Osteocyte (in vitro differentiated cells): ENCODE data around the gene SPTBN1. TPM values are rescaled to one million over a fixed set of nuclear protein-coding genes. Genes with fewer than 3 reads are reported as not detected.

ENCODE experiments used
- DNase-seq: peaks from one replicate; pipeline ENCODE4 v3.0.0; 2021; ENCODE audit warnings: mixed read lengths; ENCODE audit not compliant: unreplicated experiment; ENCODE audit errors: extremely low spot score
- H3K27ac Mint-ChIP-seq: one replicate; pipeline ENCODE4 v1.8.0; 2021; ENCODE audit warnings: mild to moderate bottlenecking, mixed read lengths; ENCODE audit not compliant: unreplicated experiment
- H3K27me3 Mint-ChIP-seq: one replicate; pipeline ENCODE4 v1.8.0; 2021; ENCODE audit warnings: mixed read lengths; ENCODE audit not compliant: unreplicated experiment
- H3K36me3 Mint-ChIP-seq: one replicate; pipeline ENCODE4 v1.8.0; 2021; ENCODE audit warnings: mixed read lengths; ENCODE audit not compliant: unreplicated experiment
- H3K4me1 Mint-ChIP-seq: one replicate; pipeline ENCODE4 v1.8.0; 2021; ENCODE audit warnings: mixed read lengths; ENCODE audit not compliant: unreplicated experiment
- H3K4me3 Mint-ChIP-seq: one replicate; pipeline ENCODE4 v1.8.0; 2021; ENCODE audit warnings: mild to moderate bottlenecking, moderate library complexity, mixed read lengths; ENCODE audit not compliant: unreplicated experiment
- H3K9me3 Mint-ChIP-seq: one replicate; pipeline ENCODE4 v1.8.0; 2021; ENCODE audit warnings: mixed read lengths; ENCODE audit not compliant: unreplicated experiment
- total RNA-seq: library from RNA; stranded (reverse); gene quantifications from 2 replicates; pipeline ENCODE4 v1.2.1, GENCODE V29; 2021
- TF ChIP-seq, protein P1 (sequence below): fragments of 200-600 bp; sonication (generic); IDR thresholded peaks from 2 replicates; pipeline ENCODE4 v1.5.0; 2021; ENCODE audit warnings: antibody characterized with exemption, mild to moderate bottlenecking, moderate library complexity

SPTBN1 gene
- total RNA-seq, 1 donor from 2014 or later: 248 TPM

DNA sequence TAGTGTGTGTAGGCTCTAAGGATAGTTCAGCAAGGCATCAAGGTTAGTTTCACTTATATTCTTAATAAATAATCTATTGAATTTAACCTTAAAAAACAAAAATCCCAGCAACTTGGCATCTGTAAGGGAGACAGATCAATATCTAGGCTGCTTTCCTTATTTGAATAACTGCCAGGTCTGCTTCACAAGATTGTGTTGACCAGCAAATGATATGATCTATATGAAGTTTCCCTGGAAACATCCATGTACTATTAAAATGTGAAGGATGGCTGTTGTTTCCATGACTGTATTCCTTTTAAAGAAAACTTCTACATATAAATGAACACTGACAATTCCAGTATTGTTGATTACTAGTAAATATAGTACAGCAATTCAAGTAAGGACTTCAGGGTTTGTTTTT is 109.4 kb downstream of the SPTBN1 start:
- H3K4me1 Mint-ChIP-seq: peaks cover 58% of the 10 kb centered on the region
- H3K36me3 Mint-ChIP-seq: no peaks in the 10 kb centered on the region
- no peaks in the 10 kb centered on the region for H3K27me3 Mint-ChIP-seq
- H3K4me3 Mint-ChIP-seq: no peak overlapping the region
- TF ChIP-seq, protein P1, sequence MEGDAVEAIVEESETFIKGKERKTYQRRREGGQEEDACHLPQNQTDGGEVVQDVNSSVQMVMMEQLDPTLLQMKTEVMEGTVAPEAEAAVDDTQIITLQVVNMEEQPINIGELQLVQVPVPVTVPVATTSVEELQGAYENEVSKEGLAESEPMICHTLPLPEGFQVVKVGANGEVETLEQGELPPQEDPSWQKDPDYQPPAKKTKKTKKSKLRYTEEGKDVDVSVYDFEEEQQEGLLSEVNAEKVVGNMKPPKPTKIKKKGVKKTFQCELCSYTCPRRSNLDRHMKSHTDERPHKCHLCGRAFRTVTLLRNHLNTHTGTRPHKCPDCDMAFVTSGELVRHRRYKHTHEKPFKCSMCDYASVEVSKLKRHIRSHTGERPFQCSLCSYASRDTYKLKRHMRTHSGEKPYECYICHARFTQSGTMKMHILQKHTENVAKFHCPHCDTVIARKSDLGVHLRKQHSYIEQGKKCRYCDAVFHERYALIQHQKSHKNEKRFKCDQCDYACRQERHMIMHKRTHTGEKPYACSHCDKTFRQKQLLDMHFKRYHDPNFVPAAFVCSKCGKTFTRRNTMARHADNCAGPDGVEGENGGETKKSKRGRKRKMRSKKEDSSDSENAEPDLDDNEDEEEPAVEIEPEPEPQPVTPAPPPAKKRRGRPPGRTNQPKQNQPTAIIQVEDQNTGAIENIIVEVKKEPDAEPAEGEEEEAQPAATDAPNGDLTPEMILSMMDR: no peak
- H3K9me3 Mint-ChIP-seq: no peaks in the 10 kb centered on the region
- no peak overlapping the region for H3K27ac Mint-ChIP-seq
- DNase-seq: no peak

DNA sequence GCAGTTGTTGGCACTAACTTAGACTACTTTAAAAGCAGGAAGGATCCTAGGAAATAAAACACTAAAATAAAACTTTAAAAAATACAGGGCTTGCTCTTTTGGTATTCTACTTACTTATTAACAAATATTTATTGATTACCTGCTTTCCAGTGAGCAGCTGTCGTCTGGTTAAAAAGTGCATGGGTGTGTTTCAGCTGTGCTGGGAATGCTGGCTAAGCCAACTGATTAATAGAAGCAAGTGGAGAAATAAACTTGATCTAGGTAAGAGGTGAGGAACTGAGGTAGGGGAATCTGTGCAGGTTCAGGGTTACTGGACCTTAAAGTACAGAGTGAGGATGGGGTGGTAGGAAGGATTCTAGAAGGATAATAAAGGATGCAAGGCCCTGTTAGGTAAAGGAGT is 110.8 kb downstream of the SPTBN1 start:
- Mint-ChIP-seq H3K4me3 (no peak overlapping the region), H3K27me3 (no peaks in the 10 kb centered on the region), H3K27ac (no peak overlapping the region), H3K36me3 (no peaks in the 10 kb centered on the region), H3K4me1 (peaks cover 61% of the 10 kb centered on the region), H3K9me3 (no peaks in the 10 kb centered on the region)
- DNase-seq: no peak
- TF ChIP-seq, protein P1: no peak

DNA sequence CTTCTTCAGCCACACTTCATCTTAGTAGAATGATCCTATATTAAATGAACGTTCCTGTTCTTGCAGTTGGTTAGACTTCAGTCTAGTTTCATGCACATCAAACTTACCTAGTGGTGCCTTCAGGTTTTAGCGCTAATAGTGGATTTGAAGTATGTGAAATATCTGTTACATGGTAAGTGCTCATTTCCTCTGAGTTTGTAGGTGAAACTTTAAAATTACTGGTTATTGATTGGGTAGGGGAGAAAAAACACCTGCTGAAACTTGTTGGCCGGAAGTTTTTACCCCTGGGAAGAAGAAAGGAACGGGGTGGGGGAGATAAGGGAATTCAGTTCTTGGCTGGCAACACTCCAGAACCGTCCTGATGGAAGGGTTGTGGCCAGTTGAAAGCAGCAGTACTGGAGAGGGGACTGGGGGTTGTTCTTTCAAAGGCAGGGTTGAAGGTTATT is 112.8 kb downstream of the SPTBN1 start:
- peak overlapping the region; percentile 24 for H3K4me3 Mint-ChIP-seq
- no peak for DNase-seq
- no peaks in the 10 kb centered on the region for H3K36me3 Mint-ChIP-seq
- peak overlapping the region; percentile 96 for H3K27ac Mint-ChIP-seq
- H3K4me1 Mint-ChIP-seq: peaks cover 66% of the 10 kb centered on the region
- TF ChIP-seq, protein P1: no peak
- no peaks in the 10 kb centered on the region for H3K27me3 Mint-ChIP-seq
- H3K9me3 Mint-ChIP-seq: no peaks in the 10 kb centered on the region

DNA sequence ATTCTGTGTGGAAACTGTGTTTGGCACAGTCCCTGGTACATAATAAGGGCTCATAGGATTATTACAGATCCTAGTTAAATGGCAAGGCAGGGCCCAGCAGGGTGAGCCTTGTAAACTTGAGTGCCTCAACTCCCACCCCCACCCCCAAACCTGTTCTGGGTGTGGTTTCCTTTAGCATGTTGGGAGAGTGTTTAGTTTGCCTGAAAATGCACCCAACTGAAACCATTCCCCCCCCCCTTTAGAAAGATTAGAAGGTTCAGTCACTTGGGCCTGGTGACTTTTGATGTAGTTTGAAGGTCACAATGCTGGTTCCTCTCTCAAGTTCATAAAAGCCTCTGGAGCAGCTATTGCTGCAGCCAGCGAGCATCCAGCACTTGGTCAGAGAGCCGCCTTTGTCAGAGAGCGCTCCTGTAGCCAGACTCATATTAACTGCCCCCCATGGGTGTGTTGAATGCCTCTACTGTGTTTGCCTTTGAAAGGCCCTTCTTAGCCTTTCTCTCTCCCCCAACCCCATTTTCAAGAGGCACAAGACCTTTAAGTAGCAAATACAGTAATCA is 113.7 kb downstream of the SPTBN1 start:
- H3K4me3 Mint-ChIP-seq: no peak overlapping the region
- H3K36me3 Mint-ChIP-seq: no peaks in the 10 kb centered on the region
- no peak for DNase-seq
- peak overlapping the region; percentile 96 for H3K27ac Mint-ChIP-seq
- H3K27me3 Mint-ChIP-seq: no peaks in the 10 kb centered on the region
- peaks cover 74% of the 10 kb centered on the region for H3K4me1 Mint-ChIP-seq
- no peaks in the 10 kb centered on the region for H3K9me3 Mint-ChIP-seq
- TF ChIP-seq, protein P1: no peak

DNA sequence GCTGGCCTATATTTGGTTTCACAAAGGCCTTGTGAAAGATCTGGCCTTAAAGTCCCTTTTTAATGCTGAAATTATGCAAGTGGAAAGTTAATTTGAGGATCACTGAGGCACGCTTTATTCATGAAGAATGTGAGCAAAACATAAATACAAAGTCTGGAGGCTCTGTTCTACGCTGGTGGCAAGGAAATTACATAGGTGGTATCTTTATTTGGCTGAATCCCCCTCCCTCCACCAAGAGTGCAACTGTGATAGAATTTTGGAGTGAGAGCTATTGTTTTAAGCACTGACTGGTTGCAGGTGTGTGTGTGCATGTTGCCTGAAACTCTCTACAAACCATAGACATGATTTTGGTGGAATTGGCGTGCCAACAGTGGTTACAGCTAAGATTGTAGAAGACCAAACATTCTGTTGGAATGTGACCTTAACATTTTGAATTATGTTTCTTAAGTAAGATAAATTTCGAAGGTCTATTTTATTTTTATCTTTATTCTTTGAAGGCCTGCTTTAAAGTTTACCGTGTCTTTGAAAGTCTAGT is 114.3 kb downstream of the SPTBN1 start:
- Mint-ChIP-seq H3K9me3 (no peaks in the 10 kb centered on the region), H3K36me3 (no peaks in the 10 kb centered on the region), H3K4me1 (peaks cover 75% of the 10 kb centered on the region), H3K27ac (peak overlapping the region; percentile 96), H3K4me3 (peak overlapping the region; percentile 56), H3K27me3 (no peaks in the 10 kb centered on the region)
- DNase-seq: no peak
- TF ChIP-seq, protein P1: no peak
